WERI-Rb-1 (cell line): ENCODE data around the gene KDM7A.
A peak's percentile ranks its signal among the peaks of the same experiment; 100 is the strongest.

Experiments
- DNase-seq: peaks from one replicate; pipeline ENCODE4 v3.0.0-alpha.2; 2020
- H3K27ac ChIP-seq: fragments of 250-450 bp; sonication (Bioruptor Pico); 2 replicates; pipeline ENCODE4 v1.5.1; 2020; ENCODE audit warnings: mild to moderate bottlenecking, moderate library complexity
- H3K27me3 ChIP-seq: fragments of 250-450 bp; sonication (Bioruptor Pico); 2 replicates; pipeline ENCODE4 v1.5.1; 2021; ENCODE audit warnings: mild to moderate bottlenecking, low read depth, moderate library complexity; ENCODE audit not compliant: insufficient read depth, severe bottlenecking
- H3K36me3 ChIP-seq: fragments of 250-450 bp; sonication (Bioruptor Pico); 2 replicates; pipeline ENCODE4 v1.5.1; 2020; ENCODE audit warnings: mild to moderate bottlenecking, moderate library complexity
- H3K4me3 ChIP-seq: 2 replicates; pipeline ENCODE4 v1.5.1; 2011; ENCODE audit warnings: low read depth, mild to moderate bottlenecking, control low read depth, low read length
- H3K9me3 ChIP-seq: fragments of 250-450 bp; sonication (Bioruptor Pico); 2 replicates; pipeline ENCODE4 v1.5.1; 2021; ENCODE audit warnings: mild to moderate bottlenecking, moderate library complexity; ENCODE audit not compliant: severe bottlenecking
- TF ChIP-seq, protein P1 (sequence below): IDR thresholded peaks from 2 replicates; pipeline ENCODE4 v1.5.1; 2011; ENCODE audit warnings: low read depth, mild to moderate bottlenecking, control low read depth, inconsistent platforms, low read length

Gene KDM7A

DNA sequence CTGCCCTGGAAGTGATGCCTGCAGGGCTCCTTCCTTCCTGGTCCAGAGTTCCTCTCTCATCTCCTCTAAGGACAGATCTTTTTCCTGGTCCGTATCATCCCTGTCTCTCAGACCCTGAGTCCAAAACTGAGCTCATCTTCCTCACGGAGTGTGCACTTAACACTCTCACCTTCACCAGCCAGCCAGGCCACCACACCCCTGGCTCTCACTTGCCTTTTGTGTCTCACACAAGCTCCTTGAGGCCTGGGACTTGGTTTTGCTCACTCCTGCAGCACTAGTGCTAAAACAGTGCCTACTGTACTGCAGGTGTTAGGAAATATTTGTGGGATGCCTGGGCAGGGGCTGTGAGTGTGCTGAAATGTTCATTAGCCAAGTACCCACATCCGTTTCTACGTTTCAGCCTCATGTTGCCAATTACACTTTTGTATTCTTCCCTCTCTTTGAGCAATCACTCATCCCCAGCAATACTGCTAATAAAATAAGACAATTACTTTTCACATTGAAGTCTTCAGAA, 92.6 kb downstream of the KDM7A start:
- Histone ChIP-seq H3K27ac (no peak overlapping the region), H3K27me3 (no peaks in the 10 kb centered on the region)
- DNase-seq: no peak

DNA sequence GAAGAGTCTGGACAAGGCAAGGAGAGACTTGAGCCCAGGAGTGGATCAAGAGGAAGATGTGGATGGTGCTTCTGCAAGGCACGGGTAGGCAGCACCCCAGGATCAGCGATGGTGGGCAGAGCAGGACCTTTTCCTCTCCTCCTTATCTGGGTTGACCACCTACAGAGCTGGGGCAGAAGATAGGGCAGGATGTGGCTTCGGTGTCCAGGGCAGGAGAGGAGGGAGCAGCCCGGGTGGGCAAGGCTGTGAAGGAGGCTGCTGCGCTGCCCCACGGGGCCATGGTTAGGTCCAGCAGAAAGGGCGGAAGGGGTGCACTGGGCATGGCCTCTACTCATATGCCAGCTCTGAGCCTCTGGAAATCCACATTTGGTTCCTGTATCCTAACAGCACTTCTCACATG, 94.0 kb downstream of the KDM7A start:
- H3K27ac ChIP-seq: no peak overlapping the region
- no peak overlapping the region for H3K4me3 ChIP-seq
- DNase-seq: no peak
- TF ChIP-seq, protein P1, sequence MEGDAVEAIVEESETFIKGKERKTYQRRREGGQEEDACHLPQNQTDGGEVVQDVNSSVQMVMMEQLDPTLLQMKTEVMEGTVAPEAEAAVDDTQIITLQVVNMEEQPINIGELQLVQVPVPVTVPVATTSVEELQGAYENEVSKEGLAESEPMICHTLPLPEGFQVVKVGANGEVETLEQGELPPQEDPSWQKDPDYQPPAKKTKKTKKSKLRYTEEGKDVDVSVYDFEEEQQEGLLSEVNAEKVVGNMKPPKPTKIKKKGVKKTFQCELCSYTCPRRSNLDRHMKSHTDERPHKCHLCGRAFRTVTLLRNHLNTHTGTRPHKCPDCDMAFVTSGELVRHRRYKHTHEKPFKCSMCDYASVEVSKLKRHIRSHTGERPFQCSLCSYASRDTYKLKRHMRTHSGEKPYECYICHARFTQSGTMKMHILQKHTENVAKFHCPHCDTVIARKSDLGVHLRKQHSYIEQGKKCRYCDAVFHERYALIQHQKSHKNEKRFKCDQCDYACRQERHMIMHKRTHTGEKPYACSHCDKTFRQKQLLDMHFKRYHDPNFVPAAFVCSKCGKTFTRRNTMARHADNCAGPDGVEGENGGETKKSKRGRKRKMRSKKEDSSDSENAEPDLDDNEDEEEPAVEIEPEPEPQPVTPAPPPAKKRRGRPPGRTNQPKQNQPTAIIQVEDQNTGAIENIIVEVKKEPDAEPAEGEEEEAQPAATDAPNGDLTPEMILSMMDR: no peak
- H3K27me3 ChIP-seq: no peaks in the 10 kb centered on the region
- no peaks in the 10 kb centered on the region for H3K9me3 ChIP-seq
- H3K36me3 ChIP-seq: no peaks in the 10 kb centered on the region

More for the DNA sequence above, 92.6 kb downstream of the KDM7A start:
- TF ChIP-seq, protein P1: no peak
- Histone ChIP-seq H3K4me3 (no peak overlapping the region), H3K36me3 (no peaks in the 10 kb centered on the region), H3K9me3 (no peaks in the 10 kb centered on the region)

DNA sequence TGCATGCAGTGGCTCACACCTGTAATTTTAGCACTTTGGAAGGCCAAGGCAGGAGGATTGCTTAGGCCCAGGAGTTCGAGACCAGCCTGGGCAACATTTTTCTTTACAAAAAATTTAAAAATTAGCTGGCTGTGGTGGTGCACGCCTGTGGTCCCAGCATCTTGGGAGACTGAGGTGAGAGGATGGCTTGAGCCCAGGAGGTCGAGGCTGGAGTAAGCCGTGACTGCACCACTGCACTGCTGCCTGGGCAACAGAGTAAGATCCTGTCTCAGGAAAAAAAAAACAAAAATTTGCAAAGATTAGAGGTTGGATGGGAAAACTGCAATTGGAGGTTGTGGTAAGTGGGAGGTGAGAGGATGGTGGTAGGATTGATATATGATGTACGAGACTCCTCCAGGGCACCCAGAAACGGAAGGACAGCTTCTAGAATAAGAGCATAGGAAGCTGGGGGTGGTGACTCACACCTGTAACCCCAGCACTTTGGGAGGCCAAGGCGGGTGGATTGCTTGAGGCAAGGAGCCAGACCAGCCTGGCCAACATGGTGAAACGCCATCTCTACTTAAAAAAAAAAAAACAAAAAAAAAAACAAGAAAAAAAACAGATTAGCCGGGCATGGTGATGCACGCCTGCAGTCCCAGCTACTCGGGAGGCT, 94.9 kb downstream of the KDM7A start:
- no peak overlapping the region for H3K4me3 ChIP-seq
- DNase-seq: no peak
- no peaks in the 10 kb centered on the region for H3K27me3 ChIP-seq
- TF ChIP-seq, protein P1: no peak
- no peak overlapping the region for H3K27ac ChIP-seq
- no peaks in the 10 kb centered on the region for H3K9me3 ChIP-seq
- H3K36me3 ChIP-seq: no peaks in the 10 kb centered on the region

GRCh38 chr7:140080919-140081318, 95.9 kb downstream of the KDM7A start:
- Histone ChIP-seq H3K27me3 (no peaks in the 10 kb centered on the region), H3K36me3 (no peaks in the 10 kb centered on the region), H3K27ac (no peak overlapping the region), H3K9me3 (no peaks in the 10 kb centered on the region), H3K4me3 (no peak overlapping the region)
- no peak for DNase-seq
- TF ChIP-seq, protein P1: no peak

- Histone ChIP-seq H3K4me3 (no peak overlapping the region), H3K9me3 (no peaks in the 10 kb centered on the region), H3K36me3 (no peaks in the 10 kb centered on the region), H3K27ac (no peak overlapping the region), H3K27me3 (no peaks in the 10 kb centered on the region)
- peak; percentile 63 for DNase-seq
- TF ChIP-seq, protein P1: peak; percentile 77
Measured at GRCh38 chr7:140079121-140079536, 97.7 kb downstream of the KDM7A start.

- no peaks in the 10 kb centered on the region for H3K27me3 ChIP-seq
- no peak overlapping the region for H3K27ac ChIP-seq
- no peak for DNase-seq
- no peak overlapping the region for H3K4me3 ChIP-seq
- H3K36me3 ChIP-seq: no peaks in the 10 kb centered on the region
- H3K9me3 ChIP-seq: no peaks in the 10 kb centered on the region
- TF ChIP-seq, protein P1: no peak
Measured at GRCh38 chr7:140078392-140078791, 98.4 kb downstream of the KDM7A start.
